ENCODE measurements around the gene LPP. TPM values are rescaled to one million over a fixed set of nuclear protein-coding genes. Genes with fewer than 3 reads are reported as not detected.
A peak's percentile ranks its signal among the peaks of the same experiment; 100 is the strongest.

Gene LPP
- total RNA-seq, 2 donors from 2014 or later: 52.7 to 53.4 TPM

GRCh38 chr3:188662214-188662613, 508.3 kb downstream of the LPP start:
- H3K27ac Mint-ChIP-seq: no peak overlapping the region
- no peaks in the 10 kb centered on the region for H3K36me3 Mint-ChIP-seq
- H3K9me3 Mint-ChIP-seq: no peaks in the 10 kb centered on the region
- no peak for DNase-seq (ENCODE audit: low spot score in 2 of 2)
- no peak for ATAC-seq

- no peak for ATAC-seq
- H3K36me3 Mint-ChIP-seq: no peaks in the 10 kb centered on the region
- H3K9me3 Mint-ChIP-seq: no peaks in the 10 kb centered on the region
Observed at GRCh38 chr3:188662795-188663194, 508.8 kb downstream of the LPP start.

GRCh38 chr3:188663839-188664238, 509.9 kb downstream of the LPP start:
- ATAC-seq (no peak), DNase-seq (ENCODE audit: low spot score in 2 of 2) (no peak)
- Mint-ChIP-seq H3K9me3 (peaks cover under 1 to 2% of the 10 kb centered on the region in 2 donors), H3K27ac (no peak overlapping the region), H3K36me3 (peaks cover 2 to 3% of the 10 kb centered on the region in 2 donors)

More at GRCh38 chr3:188662795-188663194, 508.8 kb downstream of the LPP start:
- DNase-seq (ENCODE audit: low spot score in 2 of 2): no peak
- H3K27ac Mint-ChIP-seq: no peak overlapping the region

GRCh38 chr3:188664795-188665194, 510.8 kb downstream of the LPP start:
- Mint-ChIP-seq H3K36me3 (peaks cover 7% of the 10 kb centered on the region in 2 donors), H3K9me3 (peaks cover 3 to 6% of the 10 kb centered on the region in 2 donors), H3K27ac (no peak overlapping the region)
- DNase-seq (ENCODE audit: low spot score in 2 of 2) (no peak), ATAC-seq (peak in 1 of 2 donors; percentile 49)

DNA sequence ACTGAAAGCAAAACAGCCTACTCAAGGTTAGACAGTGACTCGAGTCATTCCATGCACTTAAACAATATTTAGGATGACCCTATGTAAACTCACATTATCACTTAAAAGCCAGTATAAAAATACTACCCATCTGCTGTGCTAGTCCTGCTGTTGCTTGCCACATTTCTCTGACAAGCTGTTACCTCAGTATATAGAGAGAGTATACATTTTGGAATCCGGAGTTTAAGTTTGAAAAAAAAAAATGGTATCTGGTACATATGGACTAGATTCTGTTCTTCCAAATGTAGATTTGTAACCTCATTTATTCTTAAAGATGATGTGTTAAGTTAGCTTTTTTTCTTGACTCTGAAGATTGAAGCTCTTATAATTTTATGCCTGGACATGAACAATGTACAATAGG, 514.0 kb downstream of the LPP start:
- Mint-ChIP-seq H3K36me3 (peaks cover 7 to 16% of the 10 kb centered on the region in 2 donors), H3K9me3 (peaks cover 3 to 12% of the 10 kb centered on the region in 2 donors), H3K27ac (no peak overlapping the region)
- DNase-seq (ENCODE audit: low spot score in 2 of 2) (no peak), ATAC-seq (no peak)

GRCh38 chr3:188670446-188670845, 516.5 kb downstream of the LPP start:
- H3K9me3 Mint-ChIP-seq: peaks cover 3 to 17% of the 10 kb centered on the region in 2 donors
- ATAC-seq (no peak), DNase-seq (ENCODE audit: low spot score in 2 of 2) (no peak)
- H3K36me3 Mint-ChIP-seq: peaks cover 7 to 21% of the 10 kb centered on the region in 2 donors
- no peak overlapping the region for H3K27ac Mint-ChIP-seq

GRCh38 chr3:188671971-188672370, 518.0 kb downstream of the LPP start:
- H3K36me3 Mint-ChIP-seq: peaks cover 7 to 26% of the 10 kb centered on the region in 2 donors
- ATAC-seq: no peak
- H3K27ac Mint-ChIP-seq: no peak overlapping the region
- DNase-seq (ENCODE audit: low spot score in 2 of 2): no peak
- H3K9me3 Mint-ChIP-seq: peaks cover 3 to 17% of the 10 kb centered on the region in 2 donors

GRCh38 chr3:188672840-188673239, 518.9 kb downstream of the LPP start:
- peaks cover 3 to 17% of the 10 kb centered on the region in 2 donors for H3K9me3 Mint-ChIP-seq
- H3K36me3 Mint-ChIP-seq: peaks cover 7 to 33% of the 10 kb centered on the region in 2 donors
- no peak for DNase-seq (ENCODE audit: low spot score in 2 of 2)
- H3K27ac Mint-ChIP-seq: no peak overlapping the region
- ATAC-seq: no peak

- ATAC-seq (no peak), DNase-seq (ENCODE audit: low spot score in 2 of 2) (no peak)
- no peak overlapping the region for H3K27ac Mint-ChIP-seq
- peaks cover 3 to 16% of the 10 kb centered on the region in 2 donors for H3K9me3 Mint-ChIP-seq
- peaks cover 6 to 38% of the 10 kb centered on the region in 2 donors for H3K36me3 Mint-ChIP-seq
Observed at GRCh38 chr3:188673646-188674186, 519.8 kb downstream of the LPP start.

- ATAC-seq: no peak
- peaks cover 0 to 36% of the 10 kb centered on the region in 2 donors for H3K36me3 Mint-ChIP-seq
- peaks cover 0 to 11% of the 10 kb centered on the region in 2 donors for H3K9me3 Mint-ChIP-seq
- DNase-seq (ENCODE audit: low spot score in 2 of 2): no peak
- H3K27ac Mint-ChIP-seq: no peak overlapping the region
Observed at GRCh38 chr3:188674595-188674994, 520.6 kb downstream of the LPP start.

DNA sequence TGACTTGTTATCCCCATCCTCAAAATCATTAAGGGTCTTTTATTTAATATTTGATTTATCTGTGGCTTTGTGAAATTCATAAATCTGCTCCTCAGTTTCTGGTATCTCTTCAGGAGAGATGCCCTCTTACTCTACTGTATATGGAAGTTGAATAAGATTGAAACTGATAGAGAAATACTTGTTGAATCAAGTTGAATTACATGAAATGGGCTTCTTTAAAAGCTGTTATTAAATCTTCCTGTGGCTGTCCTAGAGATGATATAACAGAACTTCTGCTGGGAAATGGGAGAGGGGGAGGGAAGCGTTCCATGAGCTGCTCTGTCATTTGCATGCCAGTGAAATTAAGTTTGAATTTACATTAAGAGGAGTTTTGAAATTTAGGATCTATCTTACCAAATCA, 523.4 kb downstream of the LPP start:
- H3K36me3 Mint-ChIP-seq: peaks cover 4 to 27% of the 10 kb centered on the region in 2 donors
- DNase-seq (ENCODE audit: low spot score in 2 of 2) (no peak), ATAC-seq (no peak)
- peaks cover 0 to 4% of the 10 kb centered on the region in 2 donors for H3K9me3 Mint-ChIP-seq
- no peak overlapping the region for H3K27ac Mint-ChIP-seq

DNA sequence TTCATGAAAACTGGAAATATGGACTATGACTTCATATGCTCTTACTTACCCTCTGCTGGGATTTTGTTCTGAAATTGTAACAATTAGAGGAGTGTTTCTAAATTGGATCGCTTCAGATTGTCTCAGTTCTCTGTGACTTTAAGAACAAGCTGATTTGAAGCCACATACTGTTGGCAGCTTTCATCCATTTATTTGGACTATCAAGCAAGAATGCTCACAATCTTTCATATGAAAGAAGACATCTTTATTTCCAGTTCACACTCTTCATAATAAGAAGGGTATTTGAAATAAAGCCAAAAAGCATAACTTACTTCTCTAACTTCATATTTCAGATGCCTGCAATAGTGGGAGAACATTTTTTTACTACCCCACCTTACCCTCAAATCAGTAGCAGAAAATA, 526.2 kb downstream of the LPP start:
- no peak for ATAC-seq
- Mint-ChIP-seq H3K9me3 (peaks cover 0 to 3% of the 10 kb centered on the region in 2 donors), H3K27ac (no peak overlapping the region), H3K36me3 (peaks cover 4 to 31% of the 10 kb centered on the region in 2 donors)
- DNase-seq (ENCODE audit: low spot score in 2 of 2): no peak

- Mint-ChIP-seq H3K9me3 (peaks cover 0 to 4% of the 10 kb centered on the region in 2 donors), H3K36me3 (peaks cover 4 to 35% of the 10 kb centered on the region in 2 donors), H3K27ac (no peak overlapping the region)
- no peak for DNase-seq (ENCODE audit: low spot score in 2 of 2)
- no peak for ATAC-seq
Observed at GRCh38 chr3:188680605-188681004, 526.6 kb downstream of the LPP start.

- ATAC-seq: no peak
- peaks cover 0 to 4% of the 10 kb centered on the region in 2 donors for H3K9me3 Mint-ChIP-seq
- H3K36me3 Mint-ChIP-seq: peaks cover 4 to 30% of the 10 kb centered on the region in 2 donors
- H3K27ac Mint-ChIP-seq: peak overlapping the region in 1 of 2 donors; percentile 84
- DNase-seq (ENCODE audit: low spot score in 2 of 2): no peak
Observed at GRCh38 chr3:188682316-188682715, 528.4 kb downstream of the LPP start.

DNA sequence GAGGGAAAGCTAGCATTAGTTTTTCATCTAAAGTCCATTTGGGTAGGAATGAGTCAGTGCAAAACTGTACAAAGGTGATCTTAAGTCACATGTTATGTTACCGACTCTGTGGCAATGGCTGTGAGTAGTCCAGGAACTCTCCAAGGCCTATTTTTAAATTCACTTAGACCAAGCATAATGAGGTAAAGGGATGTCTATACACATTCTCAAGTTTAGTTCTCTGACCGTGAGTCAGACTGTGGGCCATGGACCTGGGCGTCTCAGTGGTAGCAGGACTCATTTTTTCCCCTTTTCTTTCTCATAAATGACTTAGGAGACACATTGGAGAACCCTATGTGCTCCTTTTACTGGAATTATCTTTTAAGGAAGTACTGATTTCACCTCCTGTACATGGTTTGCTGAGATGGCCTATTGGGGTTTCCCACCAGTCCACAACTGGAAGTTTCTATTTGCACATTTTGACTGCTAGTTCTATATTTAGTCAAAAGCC, 529.1 kb downstream of the LPP start:
- Mint-ChIP-seq H3K36me3 (peaks cover 4 to 25% of the 10 kb centered on the region in 2 donors), H3K9me3 (peaks cover 0 to 4% of the 10 kb centered on the region in 2 donors), H3K27ac (peak overlapping the region in 1 of 2 donors; percentile 84)
- ATAC-seq (peak; percentile 97 to 98), DNase-seq (ENCODE audit: low spot score in 2 of 2) (peak; percentile 16 to 60)

DNA sequence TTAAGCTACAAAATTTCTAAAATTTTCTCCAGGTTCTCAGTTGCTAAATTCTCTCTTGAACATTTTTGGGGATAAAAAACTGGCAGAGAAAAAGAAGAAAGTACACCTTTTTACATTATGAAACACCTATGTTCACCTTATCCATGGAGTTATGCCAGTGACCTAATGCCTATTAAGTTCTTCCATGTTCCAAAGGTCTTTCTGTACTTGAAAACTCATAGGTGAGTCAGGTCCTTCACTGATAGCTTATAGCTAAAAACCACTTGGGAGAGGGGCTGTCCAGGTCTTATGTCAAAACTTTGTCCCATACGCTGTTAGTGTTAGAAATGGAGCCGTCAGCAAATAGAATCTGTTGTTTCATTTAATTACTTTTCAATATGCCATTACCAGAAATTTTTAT, 530.3 kb downstream of the LPP start:
- no peak overlapping the region for H3K27ac Mint-ChIP-seq

DNA sequence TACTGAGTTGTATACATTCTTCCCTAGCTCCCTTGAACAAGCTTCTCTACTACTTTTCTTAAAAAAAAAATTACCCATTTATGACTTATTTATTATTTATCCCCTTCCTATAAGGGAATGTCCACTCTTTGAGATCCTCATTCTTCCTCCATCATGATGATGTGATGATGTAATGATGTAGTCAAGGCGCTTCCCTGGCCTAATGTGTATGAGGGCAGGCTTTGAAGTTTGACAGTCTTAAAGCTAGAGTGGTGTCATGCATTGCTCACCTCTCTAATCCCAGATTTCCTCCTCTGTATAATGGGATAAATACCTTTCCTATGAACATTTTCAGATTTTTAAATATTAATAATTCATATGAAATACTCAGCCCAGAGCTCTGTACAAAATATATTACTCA, 531.8 kb downstream of the LPP start:
- peaks cover 0 to 4% of the 10 kb centered on the region in 2 donors for H3K9me3 Mint-ChIP-seq
- H3K27ac Mint-ChIP-seq: no peak overlapping the region
- H3K36me3 Mint-ChIP-seq: peaks cover 0 to 15% of the 10 kb centered on the region in 2 donors
- ATAC-seq (no peak), DNase-seq (ENCODE audit: low spot score in 2 of 2) (no peak)

More for the DNA sequence above, 530.3 kb downstream of the LPP start:
- ATAC-seq: no peak
- Mint-ChIP-seq H3K9me3 (peaks cover 0 to 4% of the 10 kb centered on the region in 2 donors), H3K36me3 (peaks cover 4 to 15% of the 10 kb centered on the region in 2 donors)
- no peak for DNase-seq (ENCODE audit: low spot score in 2 of 2)

GRCh38 chr3:188686324-188686723, 532.4 kb downstream of the LPP start:
- peaks cover 0 to 15% of the 10 kb centered on the region in 2 donors for H3K36me3 Mint-ChIP-seq
- no peak overlapping the region for H3K27ac Mint-ChIP-seq
- peaks cover 0 to 4% of the 10 kb centered on the region in 2 donors for H3K9me3 Mint-ChIP-seq
- DNase-seq (ENCODE audit: low spot score in 2 of 2) (no peak), ATAC-seq (no peak)

All from activated naive CD4-positive, alpha-beta T cell treated with anti-CD3 and anti-CD28 coated beads, Interleukin-2, amount 50 U/mL, for 72 hours (primary cell).